ENCODE measurements around the gene POFUT2. TPM values are rescaled to one million over a fixed set of nuclear protein-coding genes. Genes with fewer than 3 reads are reported as not detected.

POFUT2 gene
- total RNA-seq, 2 experiments from 2014 or later = 56.6 to 57.2 TPM

GRCh38 chr21:45257673-45258341 is 29.9 kb downstream of the POFUT2 start:
- no peak overlapping the region for H3K27ac Mint-ChIP-seq
- no peaks in the 10 kb centered on the region for H3K9me3 Mint-ChIP-seq
- intact Hi-C loops (cut with DNase I, micrococcal nuclease) = no loop called here
- Histone ChIP-seq H3K4me1 (ENCODE audit: insufficient read depth, low read length) (peaks cover 34% of the 10 kb centered on the region), H3K4me3 (ENCODE audit: low read length) (no peak overlapping the region), H3K27ac (ENCODE audit: low read depth in 1 of 2, low read length in 2 of 2) (no peak overlapping the region), H3K9me3 (ENCODE audit: control insufficient read depth in 1 of 2, insufficient read depth in 1 of 2, low read length in 2 of 2) (no peaks in the 10 kb centered on the region), H3K36me3 (ENCODE audit: insufficient read depth, low read length) (no peaks in the 10 kb centered on the region), H3K27me3 (ENCODE audit: control insufficient read depth in 1 of 2, insufficient read depth in 2 of 2, low read length in 2 of 2) (peaks cover 0 to 9% of the 10 kb centered on the region in 2 experiments)
- ATAC-seq (ENCODE audit: poor library complexity) = no peak
- no peaks in the 10 kb centered on the region for H3K4me1 Mint-ChIP-seq (ENCODE audit: low read depth)
- ChIA-PET POLR2A (no interaction called here), CTCF (no interaction called here)
- peak in 1 of 14 experiments; percentile 13 for DNase-seq
- peaks cover 9% of the 10 kb centered on the region for H3K27me3 Mint-ChIP-seq
- no peak overlapping the region for H3K4me3 Mint-ChIP-seq
- no peak for TF ChIP-seq CTCF (IDR thresholded peaks at IDR 0.05)
- H3K36me3 Mint-ChIP-seq (ENCODE audit: low read depth) = peaks cover 5% of the 10 kb centered on the region

- ATAC-seq (ENCODE audit: poor library complexity) = no peak
- Mint-ChIP-seq H3K27me3 (peaks cover 9% of the 10 kb centered on the region), H3K27ac (no peak overlapping the region)
Measured at GRCh38 chr21:45256912-45257672, 30.6 kb downstream of the POFUT2 start.

More at GRCh38 chr21:45256912-45257672, 30.6 kb downstream of the POFUT2 start:
- no peak overlapping the region for H3K4me3 ChIP-seq (ENCODE audit: low read length)
- no peaks in the 10 kb centered on the region for H3K9me3 Mint-ChIP-seq
- H3K27ac ChIP-seq (ENCODE audit: low read depth in 1 of 2, low read length in 2 of 2) = no peak overlapping the region
- no peak for TF ChIP-seq CTCF (IDR thresholded peaks at IDR 0.05)
- POLR2A ChIA-PET = no interaction called here
- H3K4me3 Mint-ChIP-seq = no peak overlapping the region
- H3K36me3 Mint-ChIP-seq (ENCODE audit: low read depth) = peaks cover 2% of the 10 kb centered on the region
- intact Hi-C loops (cut with DNase I, micrococcal nuclease) = no loop called here
- no peaks in the 10 kb centered on the region for H3K4me1 Mint-ChIP-seq (ENCODE audit: low read depth)
- CTCF ChIA-PET = no interaction called here
- peaks cover 0 to 9% of the 10 kb centered on the region in 2 experiments for H3K27me3 ChIP-seq (ENCODE audit: control insufficient read depth in 1 of 2, insufficient read depth in 2 of 2, low read length in 2 of 2)
- no peaks in the 10 kb centered on the region for H3K9me3 ChIP-seq (ENCODE audit: control insufficient read depth in 1 of 2, insufficient read depth in 1 of 2, low read length in 2 of 2)
- H3K4me1 ChIP-seq (ENCODE audit: insufficient read depth, low read length) = peaks cover 34% of the 10 kb centered on the region
- no peaks in the 10 kb centered on the region for H3K36me3 ChIP-seq (ENCODE audit: insufficient read depth, low read length)
- DNase-seq = peak in 2 of 14 experiments; percentile 11 to 30
